ENCODE results near the gene ITPRIP.

Gene ITPRIP

GRCh38 chr10:104337985-104338735, at the start of gene ITPRIP:
TSS of gene ITPRIP (minus strand) at chr10:104338465. CDS start at chr10:104316051, 22,414 bp downstream.
- DNase-seq (ENCODE audit: low spot score) = peak; percentile 86

GRCh38 chr10:104387130-104387888, 49.0 kb upstream of the ITPRIP start:
- DNase-seq (ENCODE audit: low spot score) = no peak

GRCh38 chr10:104380336-104380735, 42.1 kb upstream of the ITPRIP start:
- no peak for DNase-seq (ENCODE audit: low spot score)

GRCh38 chr10:104376784-104377300, 38.6 kb upstream of the ITPRIP start:
- DNase-seq (ENCODE audit: low spot score) = no peak

GRCh38 chr10:104374591-104374990, 36.3 kb upstream of the ITPRIP start:
- no peak for DNase-seq (ENCODE audit: low spot score)

GRCh38 chr10:104371753-104372152, 33.5 kb upstream of the ITPRIP start:
- no peak for DNase-seq (ENCODE audit: low spot score)

- no peak for DNase-seq (ENCODE audit: low spot score)
These were observed 30.1 kb upstream of the ITPRIP start for GRCh38 chr10:104368381-104368780.

- DNase-seq (ENCODE audit: low spot score) = no peak
These were observed 29.6 kb upstream of the ITPRIP start for GRCh38 chr10:104367904-104368303.

GRCh38 chr10:104359811-104360210, 21.5 kb upstream of the ITPRIP start:
- DNase-seq (ENCODE audit: low spot score) = no peak

- DNase-seq (ENCODE audit: low spot score) = peak; percentile 87
These were observed 15.2 kb upstream of the ITPRIP start, which contains the start of gene CFAP58 for GRCh38 chr10:104353325-104354048. TSS of gene CFAP58 (plus strand) at chr10:104353833. CDS start at chr10:104353898, 65 bp downstream.

GRCh38 chr10:104351919-104352318, 13.7 kb upstream of the ITPRIP start:
- DNase-seq (ENCODE audit: low spot score) = no peak

- DNase-seq (ENCODE audit: low spot score) = no peak
These were observed 12.9 kb upstream of the ITPRIP start for GRCh38 chr10:104351061-104351702.

GRCh38 chr10:104350127-104350635, 11.9 kb upstream of the ITPRIP start:
- no peak for DNase-seq (ENCODE audit: low spot score)

- no peak for DNase-seq (ENCODE audit: low spot score)
These were observed 11.4 kb upstream of the ITPRIP start for GRCh38 chr10:104349623-104350126.

- DNase-seq (ENCODE audit: low spot score) = no peak
These were observed 10.3 kb upstream of the ITPRIP start for GRCh38 chr10:104348601-104349000.

GRCh38 chr10:104347295-104348045, 9.2 kb upstream of the ITPRIP start:
- no peak for DNase-seq (ENCODE audit: low spot score)

GRCh38 chr10:104345941-104346340, 7.7 kb upstream of the ITPRIP start:
- DNase-seq (ENCODE audit: low spot score) = no peak

GRCh38 chr10:104345515-104345914, 7.2 kb upstream of the ITPRIP start:
- no peak for DNase-seq (ENCODE audit: low spot score)

- no peak for DNase-seq (ENCODE audit: low spot score)
These were observed 6.0 kb upstream of the ITPRIP start for GRCh38 chr10:104344219-104344618.

GRCh38 chr10:104342941-104343411, 4.7 kb upstream of the ITPRIP start:
- DNase-seq (ENCODE audit: low spot score) = no peak

Data from left forelimb (tissue), 1 donor.